HG03342 (cell line): Measurements from ENCODE around the gene CTXN1.
"Not testable (repeated sequence)": the region's sequence is repeated elsewhere in the genome, so short reads cannot be mapped to it uniquely, and the experiment has no call there.

Experiments
- ATAC-seq: cut with Tn5 transposase; IDR thresholded peaks from one replicate; pipeline ENCODE4 v1.9.1; 2021; ENCODE audit warnings: mild to moderate bottlenecking, moderate library complexity; ENCODE audit not compliant: unreplicated experiment

CTXN1 gene

GRCh38 chr19:7926021-7926726 is at the start of gene CTXN1:
TSS of gene CTXN1 (minus strand) at chr19:7926135. CDS start at chr19:7925538, 597 bp downstream.
- ATAC-seq = no peak

- ATAC-seq = no peak
Measured at GRCh38 chr19:7975037-7975436, 49.1 kb upstream of the CTXN1 start.

- ATAC-seq = no peak
Measured at GRCh38 chr19:7973883-7974282, 47.9 kb upstream of the CTXN1 start.

- ATAC-seq = no peak
Measured at GRCh38 chr19:7971553-7972520, 45.9 kb upstream of the CTXN1 start.

GRCh38 chr19:7970716-7971448 is 44.9 kb upstream of the CTXN1 start:
- no peak for ATAC-seq

- ATAC-seq = no peak
Measured at GRCh38 chr19:7969555-7969939, 43.6 kb upstream of the CTXN1 start.

GRCh38 chr19:7968796-7969554 is 43.0 kb upstream of the CTXN1 start:
- no peak for ATAC-seq

- ATAC-seq = no peak
Measured at GRCh38 chr19:7968008-7968795, 42.3 kb upstream of the CTXN1 start.

GRCh38 chr19:7965921-7966665 is 40.2 kb upstream of the CTXN1 start:
- ATAC-seq = no peak

- ATAC-seq = no peak
Measured at GRCh38 chr19:7965259-7965841, 39.4 kb upstream of the CTXN1 start.

- no peak for ATAC-seq
Measured at GRCh38 chr19:7963566-7963965, 37.6 kb upstream of the CTXN1 start.

- no peak for ATAC-seq
Measured at GRCh38 chr19:7962644-7963268, 36.8 kb upstream of the CTXN1 start.

GRCh38 chr19:7961920-7962626 is 36.1 kb upstream of the CTXN1 start:
- no peak for ATAC-seq

GRCh38 chr19:7961082-7961481 is 35.1 kb upstream of the CTXN1 start:
- not testable (repeated sequence) for ATAC-seq

- no peak for ATAC-seq
Measured at GRCh38 chr19:7959211-7959610, 33.3 kb upstream of the CTXN1 start.

GRCh38 chr19:7955696-7956095 is 29.8 kb upstream of the CTXN1 start:
- ATAC-seq = no peak

GRCh38 chr19:7953576-7953975 is 27.6 kb upstream of the CTXN1 start:
- ATAC-seq = no peak

- no peak for ATAC-seq
Measured at GRCh38 chr19:7953060-7953459, 27.1 kb upstream of the CTXN1 start.
